Left ventricle myocardium inferior (tissue), 1 donor: ENCODE results near the gene PDE6H. TPM values are rescaled to one million over a fixed set of nuclear protein-coding genes. Genes with fewer than 3 reads are reported as not detected.

Experiments
- DNase-seq: peaks from one replicate; pipeline ENCODE4 v3.0.0-alpha.2; 2020
- H3K27ac ChIP-seq: fragments of 200-600 bp; replicated peaks from 2 replicates; pipeline ENCODE4 v1.8.0; 2021
- H3K27me3 ChIP-seq: fragments of 200-600 bp; 2 replicates; pipeline ENCODE4 v1.8.0; 2021; ENCODE audit warnings: low read depth
- H3K36me3 ChIP-seq: fragments of 200-600 bp; 2 replicates; pipeline ENCODE4 v1.8.0; 2021
- H3K4me1 ChIP-seq: fragments of 200-600 bp; 2 replicates; pipeline ENCODE4 v1.8.0; 2021
- H3K4me3 ChIP-seq: fragments of 200-600 bp; 2 replicates; pipeline ENCODE4 v1.8.0; 2021; ENCODE audit warnings: mild to moderate bottlenecking, moderate library complexity
- H3K9me3 ChIP-seq: fragments of 200-600 bp; replicated peaks from 2 replicates; pipeline ENCODE4 v1.8.0; 2021
- CTCF ChIP-seq: fragments of 200-600 bp; IDR thresholded peaks from 2 replicates; pipeline ENCODE4 v1.8.0; 2021; ENCODE audit warnings: antibody characterized with exemption, mild to moderate bottlenecking, borderline replicate concordance
- intact Hi-C: fragments of 100-400 bp; cut with micrococcal nuclease; formaldehyde crosslinking; loops from one replicate; pipeline ENCODE4 v1.11.0; 2022
- total RNA-seq: library from RNA; stranded (reverse); fragmentation: NEBNext Ultra II Directional; extraction: Animal tissue kit (Norgen Biotek cat#: 25700); gene quantifications from one replicate; pipeline ENCODE4 v1.2.1, GENCODE V29; 2021
- donor health status: DM: no; HTN: yes; CAD: no; lungs with severe emphysema.

Gene PDE6H
- total RNA-seq, 1 donor from 2014 or later = not detected

GRCh38 chr12:14962797-14963196 lies 10.0 kb upstream of the PDE6H start:
- intact Hi-C loops = no loop called here
- Histone ChIP-seq H3K9me3 (no peaks in the 10 kb centered on the region), H3K4me3 (peak overlapping the region; percentile 66), H3K27me3 (no peaks in the 10 kb centered on the region), H3K36me3 (no peaks in the 10 kb centered on the region), H3K27ac (peak overlapping the region; percentile 92), H3K4me1 (peaks cover 53% of the 10 kb centered on the region)
- DNase-seq = no peak
- TF ChIP-seq CTCF = no peak

- no peak for TF ChIP-seq CTCF
- Histone ChIP-seq H3K4me3 (no peak overlapping the region), H3K36me3 (no peaks in the 10 kb centered on the region), H3K9me3 (no peaks in the 10 kb centered on the region), H3K4me1 (peaks cover 45% of the 10 kb centered on the region), H3K27me3 (no peaks in the 10 kb centered on the region), H3K27ac (peak overlapping the region; percentile 92)
- DNase-seq = no peak
- intact Hi-C loops = no loop called here
Measured at GRCh38 chr12:14963520-14963919, 9.3 kb upstream of the PDE6H start.

- no peak overlapping the region for H3K4me3 ChIP-seq
- no peaks in the 10 kb centered on the region for H3K36me3 ChIP-seq
- peaks cover 36% of the 10 kb centered on the region for H3K4me1 ChIP-seq
- no peak overlapping the region for H3K27ac ChIP-seq
- H3K9me3 ChIP-seq = no peaks in the 10 kb centered on the region
- TF ChIP-seq CTCF = no peak
- no peak for DNase-seq
- no peaks in the 10 kb centered on the region for H3K27me3 ChIP-seq
- intact Hi-C loops = no loop called here
Measured at GRCh38 chr12:14964406-14964805, 8.4 kb upstream of the PDE6H start.

- intact Hi-C loops = no loop called here
Measured at GRCh38 chr12:14965221-14965620, 7.6 kb upstream of the PDE6H start.

GRCh38 chr12:14968478-14968877 lies 4.4 kb upstream of the PDE6H start:
- no peaks in the 10 kb centered on the region for H3K36me3 ChIP-seq
- H3K27ac ChIP-seq = no peak overlapping the region
- no peak for TF ChIP-seq CTCF
- no peak overlapping the region for H3K4me3 ChIP-seq
- intact Hi-C loops = no loop called here
- H3K27me3 ChIP-seq = no peaks in the 10 kb centered on the region
- no peaks in the 10 kb centered on the region for H3K9me3 ChIP-seq
- no peaks in the 10 kb centered on the region for H3K4me1 ChIP-seq
- DNase-seq = no peak

More at GRCh38 chr12:14965221-14965620, 7.6 kb upstream of the PDE6H start:
- no peaks in the 10 kb centered on the region for H3K9me3 ChIP-seq
- no peak for TF ChIP-seq CTCF
- H3K36me3 ChIP-seq = no peaks in the 10 kb centered on the region
- no peaks in the 10 kb centered on the region for H3K27me3 ChIP-seq
- no peak overlapping the region for H3K27ac ChIP-seq
- DNase-seq = no peak
- peaks cover 28% of the 10 kb centered on the region for H3K4me1 ChIP-seq
- no peak overlapping the region for H3K4me3 ChIP-seq

GRCh38 chr12:14970473-14970872 lies 2.4 kb upstream of the PDE6H start:
- DNase-seq = no peak
- H3K4me1 ChIP-seq = no peaks in the 10 kb centered on the region
- H3K27ac ChIP-seq = no peak overlapping the region
- H3K36me3 ChIP-seq = no peaks in the 10 kb centered on the region
- H3K4me3 ChIP-seq = no peak overlapping the region
- H3K9me3 ChIP-seq = no peaks in the 10 kb centered on the region
- intact Hi-C loops = no loop called here
- no peaks in the 10 kb centered on the region for H3K27me3 ChIP-seq
- no peak for TF ChIP-seq CTCF
